ENCODE measurements around the gene LRRC59. TPM values are rescaled to one million over a fixed set of nuclear protein-coding genes. Genes with fewer than 3 reads are reported as not detected.

LRRC59 gene
- total RNA-seq, 1 experiment from 2014 or later = 221 TPM

DNA sequence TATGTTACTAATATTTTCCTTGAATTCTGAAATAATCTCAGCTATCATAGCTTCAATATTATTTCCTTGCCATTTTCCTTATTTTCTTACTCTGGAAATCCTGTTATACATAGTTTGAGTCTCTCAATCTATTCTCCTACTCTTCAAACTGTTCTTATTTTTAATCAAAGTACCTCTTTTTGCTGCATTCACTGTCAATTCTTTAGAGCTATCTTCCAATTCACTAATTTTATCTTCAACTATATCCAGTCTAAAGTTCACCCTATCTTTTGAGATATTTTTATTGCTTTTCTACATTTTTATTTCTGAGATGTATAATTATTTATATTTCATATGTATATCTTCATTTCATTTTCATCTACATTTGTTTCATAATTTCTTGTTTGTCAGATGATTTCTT lies 58.7 kb downstream of the LRRC59 start:
- no peak overlapping the region for H2AFZ ChIP-seq (ENCODE audit: low read depth, low read length, poor library complexity, severe bottlenecking)
- no peaks in the 10 kb centered on the region for H3K9me3 ChIP-seq (ENCODE audit: control insufficient read depth in 1 of 2, insufficient read depth in 1 of 2, low read depth in 1 of 2, low read length in 2 of 2)
- H3K4me2 ChIP-seq (ENCODE audit: low read length) = no peak overlapping the region
- ATAC-seq (no peak), DNase-seq (ENCODE audit: low read depth, low spot score) (no peak)
- no peaks in the 10 kb centered on the region for H3K27me3 ChIP-seq (ENCODE audit: insufficient read depth, low read length)
- H3K4me3 ChIP-seq (replicated peaks in 1 of 2; ENCODE audit: low read depth in 1 of 2, low read length in 2 of 2) = no peak overlapping the region
- BruUV-seq (replicated peaks) = no TSS peak
- H3K9me2 ChIP-seq (ENCODE audit: insufficient read depth) = no peaks in the 10 kb centered on the region
- no peaks in the 10 kb centered on the region for H3K36me3 ChIP-seq (ENCODE audit: control insufficient read depth in 1 of 2, insufficient read depth in 2 of 2, low read length in 2 of 2)
- POLR2A ChIA-PET = no interaction called here
- no peak overlapping the region for H3K27ac ChIP-seq (ENCODE audit: low read depth, low read length)
- no peak overlapping the region for H3K9ac ChIP-seq (ENCODE audit: low read length)
- CTCF ChIA-PET = interaction anchor here (1.1 kb wide), 1 partner anchor 138 kb away, joined by 4 read pairs; no protein-coding TSS in a partner anchor
- H3K4me1 ChIP-seq (ENCODE audit: control insufficient read depth in 1 of 2, insufficient read depth in 2 of 2, low read length in 2 of 2) = peaks cover 0 to 4% of the 10 kb centered on the region in 2 experiments; a peak in 2 of 4 replicates
- no peaks in the 10 kb centered on the region for H4K20me1 ChIP-seq (ENCODE audit: insufficient read depth)
- TF ChIP-seq EZH2 (IDR thresholded peaks at IDR 0.05) (no peak), FOSL1 (IDR thresholded peaks at IDR 0.05; ENCODE audit: low read depth) (no peak), SRF (IDR thresholded peaks at IDR 0.05; ENCODE audit: low read depth) (no peak)
- TF ChIP-seq, protein P1, sequence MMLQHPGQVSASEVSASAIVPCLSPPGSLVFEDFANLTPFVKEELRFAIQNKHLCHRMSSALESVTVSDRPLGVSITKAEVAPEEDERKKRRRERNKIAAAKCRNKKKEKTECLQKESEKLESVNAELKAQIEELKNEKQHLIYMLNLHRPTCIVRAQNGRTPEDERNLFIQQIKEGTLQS (IDR thresholded peaks at IDR 0.05) = no peak
- RAD21 ChIA-PET (ENCODE audit: low non-redundant PET in 1 of 2, low total read pairs in 2 of 2, uncharacterized antibody in 2 of 2, unreplicated experiment in 2 of 2) = no interaction called here
- H3K79me2 ChIP-seq (ENCODE audit: insufficient read depth, low read length) = no peaks in the 10 kb centered on the region
- intact Hi-C loops (cut with micrococcal nuclease) = no loop called here

DNA sequence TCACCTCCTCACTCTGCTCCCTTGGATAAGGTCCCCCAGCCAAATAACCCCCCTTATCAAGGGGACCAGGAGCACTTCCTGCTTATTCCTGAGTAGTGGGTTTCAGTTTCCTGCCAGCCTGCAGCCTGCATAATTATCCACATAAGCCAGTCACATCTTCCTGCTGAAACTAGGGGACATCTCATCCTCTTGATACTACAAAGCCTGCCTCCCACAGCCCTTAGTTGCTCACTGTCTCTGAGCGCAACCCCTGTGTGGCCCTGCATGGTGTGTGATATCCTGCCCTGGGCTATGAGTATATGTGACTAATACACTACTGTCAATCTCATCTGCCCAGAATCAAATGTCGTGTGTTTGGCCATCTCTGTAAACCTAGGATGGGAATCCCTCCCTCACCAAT lies 59.4 kb downstream of the LRRC59 start:
- H3K27ac ChIP-seq (ENCODE audit: low read depth, low read length) = no peak overlapping the region
- H3K36me3 ChIP-seq (ENCODE audit: control insufficient read depth in 1 of 2, insufficient read depth in 2 of 2, low read length in 2 of 2) = no peaks in the 10 kb centered on the region
- H3K79me2 ChIP-seq (ENCODE audit: insufficient read depth, low read length) = no peaks in the 10 kb centered on the region
- intact Hi-C loops (cut with micrococcal nuclease) = no loop called here
- H3K9ac ChIP-seq (ENCODE audit: low read length) = no peak overlapping the region
- no peaks in the 10 kb centered on the region for H4K20me1 ChIP-seq (ENCODE audit: insufficient read depth)
- H3K4me3 ChIP-seq (replicated peaks in 1 of 2; ENCODE audit: low read depth in 1 of 2, low read length in 2 of 2) = no peak overlapping the region
- no peaks in the 10 kb centered on the region for H3K9me2 ChIP-seq (ENCODE audit: insufficient read depth)
- no peak overlapping the region for H3K4me2 ChIP-seq (ENCODE audit: low read length)
- peak; percentile 42; the same call in 1 of the 2 replicates for ATAC-seq
- H3K9me3 ChIP-seq (ENCODE audit: control insufficient read depth in 1 of 2, insufficient read depth in 1 of 2, low read depth in 1 of 2, low read length in 2 of 2) = no peaks in the 10 kb centered on the region
- TF ChIP-seq, protein P2, sequence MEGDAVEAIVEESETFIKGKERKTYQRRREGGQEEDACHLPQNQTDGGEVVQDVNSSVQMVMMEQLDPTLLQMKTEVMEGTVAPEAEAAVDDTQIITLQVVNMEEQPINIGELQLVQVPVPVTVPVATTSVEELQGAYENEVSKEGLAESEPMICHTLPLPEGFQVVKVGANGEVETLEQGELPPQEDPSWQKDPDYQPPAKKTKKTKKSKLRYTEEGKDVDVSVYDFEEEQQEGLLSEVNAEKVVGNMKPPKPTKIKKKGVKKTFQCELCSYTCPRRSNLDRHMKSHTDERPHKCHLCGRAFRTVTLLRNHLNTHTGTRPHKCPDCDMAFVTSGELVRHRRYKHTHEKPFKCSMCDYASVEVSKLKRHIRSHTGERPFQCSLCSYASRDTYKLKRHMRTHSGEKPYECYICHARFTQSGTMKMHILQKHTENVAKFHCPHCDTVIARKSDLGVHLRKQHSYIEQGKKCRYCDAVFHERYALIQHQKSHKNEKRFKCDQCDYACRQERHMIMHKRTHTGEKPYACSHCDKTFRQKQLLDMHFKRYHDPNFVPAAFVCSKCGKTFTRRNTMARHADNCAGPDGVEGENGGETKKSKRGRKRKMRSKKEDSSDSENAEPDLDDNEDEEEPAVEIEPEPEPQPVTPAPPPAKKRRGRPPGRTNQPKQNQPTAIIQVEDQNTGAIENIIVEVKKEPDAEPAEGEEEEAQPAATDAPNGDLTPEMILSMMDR (IDR thresholded peaks at IDR 0.05 in 2 of 3, conservative IDR thresholded peaks at IDR 0.05 in 1 of 3; ENCODE audit: borderline replicate concordance in 1 of 3, insufficient read depth in 1 of 3, low read depth in 2 of 3, low read length in 2 of 3) = no peak
- TF ChIP-seq EZH2phosphoT487 (IDR thresholded peaks at IDR 0.05; ENCODE audit: borderline replicate concordance) = no peak
- no peak for TF ChIP-seq CEBPB (IDR thresholded peaks at IDR 0.05; ENCODE audit: low read depth)
- TF ChIP-seq SRF (IDR thresholded peaks at IDR 0.05; ENCODE audit: low read depth) = no peak
- TF ChIP-seq FOSL1 (IDR thresholded peaks at IDR 0.05; ENCODE audit: low read depth) = no peak
- no peak for TF ChIP-seq YY1 (IDR thresholded peaks at IDR 0.05; ENCODE audit: extremely low read depth, insufficient replicate concordance, low read depth, low read length)
- TF ChIP-seq SP1 (IDR thresholded peaks at IDR 0.05; ENCODE audit: low read depth) = no peak
- TF ChIP-seq RAD21 (IDR thresholded peaks at IDR 0.05; ENCODE audit: low read depth) = no peak
- no peak for TF ChIP-seq TCF7L2 (IDR thresholded peaks at IDR 0.05; ENCODE audit: borderline replicate concordance, extremely low read depth, insufficient read depth, insufficient read length)
- TF ChIP-seq, protein P3, sequence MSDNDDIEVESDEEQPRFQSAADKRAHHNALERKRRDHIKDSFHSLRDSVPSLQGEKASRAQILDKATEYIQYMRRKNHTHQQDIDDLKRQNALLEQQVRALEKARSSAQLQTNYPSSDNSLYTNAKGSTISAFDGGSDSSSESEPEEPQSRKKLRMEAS (IDR thresholded peaks at IDR 0.05) = no peak
- no peak for DNase-seq (ENCODE audit: low read depth, low spot score)
- no peak overlapping the region for H2AFZ ChIP-seq (ENCODE audit: low read depth, low read length, poor library complexity, severe bottlenecking)
- no TSS peak for BruUV-seq (replicated peaks)
- H3K27me3 ChIP-seq (ENCODE audit: insufficient read depth, low read length) = no peaks in the 10 kb centered on the region
- H3K4me1 ChIP-seq (ENCODE audit: control insufficient read depth in 1 of 2, insufficient read depth in 2 of 2, low read length in 2 of 2) = peaks cover 0 to 4% of the 10 kb centered on the region in 2 experiments; a peak in 2 of 4 replicates
- RAD21 ChIA-PET (ENCODE audit: low non-redundant PET in 1 of 2, low total read pairs in 2 of 2, uncharacterized antibody in 2 of 2, unreplicated experiment in 2 of 2) = no interaction called here
- POLR2A ChIA-PET = no interaction called here
- CTCF ChIA-PET = interaction anchor here (1.1 kb wide), 1 partner anchor 138 kb away, joined by 4 read pairs; no protein-coding TSS in a partner anchor
